ENCODE data around the gene CCDC85B. TPM values are rescaled to one million over a fixed set of nuclear protein-coding genes. Genes with fewer than 3 reads are reported as not detected.
A peak's percentile ranks its signal among the peaks of the same experiment; 100 is the strongest.

The CCDC85B gene
- total and polyA plus RNA-seq, 2 of the 8 experiments (the other 6 are each of a cell fraction or from before 2014, with no cell fraction given) = 19.8 to 30.8 TPM

GRCh38 chr11:65860278-65861164 lies 30.0 kb upstream of the CCDC85B start, which contains the start of gene MUS81 (continued):
- TF ChIP-seq HDAC2 (IDR thresholded peaks at IDR 0.05; ENCODE audit: borderline replicate concordance in 1 of 2, low read depth in 2 of 2, low read length in 2 of 2) (peak; percentile 31 to 67; a peak in 2 of 4 replicates), EP300 (IDR thresholded peaks at IDR 0.05; ENCODE audit: borderline replicate concordance in 1 of 2, low read depth in 2 of 2, low read length in 2 of 2) (peak in 1 of 2 experiments; percentile 61; a peak in 1 of 3 replicates), EZH2 (IDR thresholded peaks at IDR 0.05; ENCODE audit: low read depth, low read length, severe bottlenecking) (no peak), TBP (IDR thresholded peaks at IDR 0.05; ENCODE audit: low read depth, low read length) (peak; percentile 87), RNF2 (IDR thresholded peaks at IDR 0.05; ENCODE audit: borderline replicate concordance, low read depth, low read length, missing control alignments, poor library complexity, severe bottlenecking) (no peak), PHF8 (conservative IDR thresholded peaks at IDR 0.05; ENCODE audit: low read depth, low read length) (peak; percentile 70), CBX8 (IDR thresholded peaks at IDR 0.05; ENCODE audit: borderline replicate concordance, low read depth, low read length) (no peak), BACH1 (IDR thresholded peaks at IDR 0.05; ENCODE audit: low read length) (no peak), SP4 (IDR thresholded peaks at IDR 0.05; ENCODE audit: low read length) (peak; percentile 87), FOSL1 (IDR thresholded peaks at IDR 0.05; ENCODE audit: insufficient read depth, low read depth, low read length) (no peak), MAFK (IDR thresholded peaks at IDR 0.05; ENCODE audit: low read depth, low read length) (no peak), KDM1A (IDR thresholded peaks at IDR 0.05; ENCODE audit: borderline replicate concordance, low read length) (no peak), CTBP2 (IDR thresholded peaks at IDR 0.05; ENCODE audit: borderline replicate concordance, insufficient read depth, insufficient read length, low read length) (no peak), E2F6 (IDR thresholded peaks at IDR 0.05) (no peak), TCF12 (IDR thresholded peaks at IDR 0.05; ENCODE audit: low read depth, low read length) (no peak), ASH2L (IDR thresholded peaks at IDR 0.05; ENCODE audit: low read length) (peak; percentile 46), POLR2AphosphoS5 (IDR thresholded peaks at IDR 0.05; ENCODE audit: low read depth, low read length) (no peak; the same call in 1 of the 2 replicates), CBX5 (IDR thresholded peaks at IDR 0.05; ENCODE audit: low read depth, low read length) (no peak), SUZ12 (IDR thresholded peaks at IDR 0.05; ENCODE audit: low read length) (no peak), TEAD4 (IDR thresholded peaks at IDR 0.05; ENCODE audit: low read depth, low read length) (no peak), KDM5A (IDR thresholded peaks at IDR 0.05; ENCODE audit: low read length) (no peak), EGR1 (IDR thresholded peaks at IDR 0.05; ENCODE audit: borderline replicate concordance, low read depth, low read length) (peak; percentile 87)

Data from H1 (cell line).